Measurements from ENCODE around the gene PARD3. TPM values are rescaled to one million over a fixed set of nuclear protein-coding genes. Genes with fewer than 3 reads are reported as not detected.

PARD3 gene
- total RNA-seq, 1 donor = 4.8 TPM

GRCh38 chr10:34335960-34336690 lies 479.0 kb downstream of the PARD3 start:
- Histone ChIP-seq H3K4me3 (ENCODE audit: low read length) (no peak overlapping the region), H3K4me1 (ENCODE audit: insufficient read depth, low read length) (no peaks in the 10 kb centered on the region), H3K27me3 (ENCODE audit: insufficient read depth, low read length) (no peaks in the 10 kb centered on the region), H3K9me3 (ENCODE audit: low read depth, low read length) (no peaks in the 10 kb centered on the region)

GRCh38 chr10:34334908-34335307 lies 480.2 kb downstream of the PARD3 start:
- Histone ChIP-seq H3K4me3 (ENCODE audit: low read length) (no peak overlapping the region), H3K4me1 (ENCODE audit: insufficient read depth, low read length) (no peaks in the 10 kb centered on the region), H3K27me3 (ENCODE audit: insufficient read depth, low read length) (no peaks in the 10 kb centered on the region), H3K9me3 (ENCODE audit: low read depth, low read length) (no peaks in the 10 kb centered on the region)

- Histone ChIP-seq H3K9me3 (ENCODE audit: low read depth, low read length) (no peaks in the 10 kb centered on the region), H3K27me3 (ENCODE audit: insufficient read depth, low read length) (no peaks in the 10 kb centered on the region), H3K4me1 (ENCODE audit: insufficient read depth, low read length) (no peaks in the 10 kb centered on the region)
These were observed 481.6 kb downstream of the PARD3 start for GRCh38 chr10:34333513-34333912.

GRCh38 chr10:34327184-34327583 lies 487.9 kb downstream of the PARD3 start:
- no peaks in the 10 kb centered on the region for H3K4me1 ChIP-seq (ENCODE audit: insufficient read depth, low read length)

More at GRCh38 chr10:34333513-34333912, 481.6 kb downstream of the PARD3 start:
- H3K4me3 ChIP-seq (ENCODE audit: low read length) = no peak overlapping the region

GRCh38 chr10:34323192-34323591 lies 491.9 kb downstream of the PARD3 start:
- no peaks in the 10 kb centered on the region for H3K4me1 ChIP-seq (ENCODE audit: insufficient read depth, low read length)
- H3K27me3 ChIP-seq (ENCODE audit: insufficient read depth, low read length) = no peaks in the 10 kb centered on the region

More at GRCh38 chr10:34327184-34327583, 487.9 kb downstream of the PARD3 start:
- Histone ChIP-seq H3K4me3 (ENCODE audit: low read length) (no peak overlapping the region), H3K9me3 (ENCODE audit: low read depth, low read length) (no peaks in the 10 kb centered on the region), H3K27me3 (ENCODE audit: insufficient read depth, low read length) (no peaks in the 10 kb centered on the region)

GRCh38 chr10:34320265-34320664 lies 494.8 kb downstream of the PARD3 start:
- H3K9me3 ChIP-seq (ENCODE audit: low read depth, low read length) = no peaks in the 10 kb centered on the region
- no peak overlapping the region for H3K4me3 ChIP-seq (ENCODE audit: low read length)
- no peaks in the 10 kb centered on the region for H3K4me1 ChIP-seq (ENCODE audit: insufficient read depth, low read length)
- H3K27me3 ChIP-seq (ENCODE audit: insufficient read depth, low read length) = no peaks in the 10 kb centered on the region

More at GRCh38 chr10:34323192-34323591, 491.9 kb downstream of the PARD3 start:
- Histone ChIP-seq H3K9me3 (ENCODE audit: low read depth, low read length) (no peaks in the 10 kb centered on the region), H3K4me3 (ENCODE audit: low read length) (no peak overlapping the region)

GRCh38 chr10:34319197-34319846 lies 495.8 kb downstream of the PARD3 start:
- H3K4me1 ChIP-seq (ENCODE audit: insufficient read depth, low read length) = no peaks in the 10 kb centered on the region
- H3K9me3 ChIP-seq (ENCODE audit: low read depth, low read length) = no peaks in the 10 kb centered on the region
- no peak overlapping the region for H3K4me3 ChIP-seq (ENCODE audit: low read length)
- no peaks in the 10 kb centered on the region for H3K27me3 ChIP-seq (ENCODE audit: insufficient read depth, low read length)

- Histone ChIP-seq H3K9me3 (ENCODE audit: low read depth, low read length) (no peaks in the 10 kb centered on the region), H3K4me3 (ENCODE audit: low read length) (no peak overlapping the region), H3K27me3 (ENCODE audit: insufficient read depth, low read length) (no peaks in the 10 kb centered on the region), H3K4me1 (ENCODE audit: insufficient read depth, low read length) (no peaks in the 10 kb centered on the region)
These were observed 498.9 kb downstream of the PARD3 start for GRCh38 chr10:34316154-34316553.

GRCh38 chr10:34314457-34314856 lies 500.6 kb downstream of the PARD3 start:
- Histone ChIP-seq H3K4me1 (ENCODE audit: insufficient read depth, low read length) (no peaks in the 10 kb centered on the region), H3K9me3 (ENCODE audit: low read depth, low read length) (no peaks in the 10 kb centered on the region), H3K4me3 (ENCODE audit: low read length) (no peak overlapping the region), H3K27me3 (ENCODE audit: insufficient read depth, low read length) (no peaks in the 10 kb centered on the region)

GRCh38 chr10:34313888-34314287 lies 501.2 kb downstream of the PARD3 start:
- H3K4me1 ChIP-seq (ENCODE audit: insufficient read depth, low read length) = no peaks in the 10 kb centered on the region
- H3K9me3 ChIP-seq (ENCODE audit: low read depth, low read length) = no peaks in the 10 kb centered on the region
- H3K4me3 ChIP-seq (ENCODE audit: low read length) = no peak overlapping the region
- no peaks in the 10 kb centered on the region for H3K27me3 ChIP-seq (ENCODE audit: insufficient read depth, low read length)

GRCh38 chr10:34313353-34313752 lies 501.7 kb downstream of the PARD3 start:
- no peaks in the 10 kb centered on the region for H3K4me1 ChIP-seq (ENCODE audit: insufficient read depth, low read length)
- no peak overlapping the region for H3K4me3 ChIP-seq (ENCODE audit: low read length)
- H3K27me3 ChIP-seq (ENCODE audit: insufficient read depth, low read length) = no peaks in the 10 kb centered on the region
- no peaks in the 10 kb centered on the region for H3K9me3 ChIP-seq (ENCODE audit: low read depth, low read length)

GRCh38 chr10:34311679-34312078 lies 503.4 kb downstream of the PARD3 start:
- Histone ChIP-seq H3K4me1 (ENCODE audit: insufficient read depth, low read length) (no peaks in the 10 kb centered on the region), H3K4me3 (ENCODE audit: low read length) (no peak overlapping the region), H3K27me3 (ENCODE audit: insufficient read depth, low read length) (no peaks in the 10 kb centered on the region)

GRCh38 chr10:34310234-34310633 lies 504.9 kb downstream of the PARD3 start:
- Histone ChIP-seq H3K4me1 (ENCODE audit: insufficient read depth, low read length) (no peaks in the 10 kb centered on the region), H3K4me3 (ENCODE audit: low read length) (no peak overlapping the region), H3K9me3 (ENCODE audit: low read depth, low read length) (no peaks in the 10 kb centered on the region), H3K27me3 (ENCODE audit: insufficient read depth, low read length) (no peaks in the 10 kb centered on the region)

More at GRCh38 chr10:34311679-34312078, 503.4 kb downstream of the PARD3 start:
- H3K9me3 ChIP-seq (ENCODE audit: low read depth, low read length) = no peaks in the 10 kb centered on the region

- H3K27me3 ChIP-seq (ENCODE audit: insufficient read depth, low read length) = no peaks in the 10 kb centered on the region
- H3K9me3 ChIP-seq (ENCODE audit: low read depth, low read length) = no peaks in the 10 kb centered on the region
- no peak overlapping the region for H3K4me3 ChIP-seq (ENCODE audit: low read length)
- no peaks in the 10 kb centered on the region for H3K4me1 ChIP-seq (ENCODE audit: insufficient read depth, low read length)
These were observed 509.9 kb downstream of the PARD3 start for GRCh38 chr10:34305189-34305588.

- Histone ChIP-seq H3K4me1 (ENCODE audit: insufficient read depth, low read length) (no peaks in the 10 kb centered on the region), H3K4me3 (ENCODE audit: low read length) (no peak overlapping the region), H3K9me3 (ENCODE audit: low read depth, low read length) (no peaks in the 10 kb centered on the region), H3K27me3 (ENCODE audit: insufficient read depth, low read length) (no peaks in the 10 kb centered on the region)
These were observed 512.1 kb downstream of the PARD3 start for GRCh38 chr10:34303022-34303421.

All from mononuclear cell (primary cell).